H9 (cell line): ENCODE data around the gene SYNJ1. TPM values are rescaled to one million over a fixed set of nuclear protein-coding genes. Genes with fewer than 3 reads are reported as not detected.

Source experiments
- DNase-seq: peaks from one replicate; pipeline ENCODE4 v3.0.0-alpha.2; 2017
- H2AFZ ChIP-seq: one replicate; pipeline ENCODE4 v1.6.1; 2013; ENCODE audit warnings: mild to moderate bottlenecking, low read length, control low read depth, moderate library complexity
- H2AK5ac ChIP-seq: 2 replicates; pipeline ENCODE4 v1.6.1; 2013; ENCODE audit warnings: low read length, control low read depth, mixed read lengths; ENCODE audit not compliant: insufficient read length
- H2BK120ac ChIP-seq: one replicate; pipeline ENCODE4 v1.6.1; 2013; ENCODE audit warnings: low read depth, mild to moderate bottlenecking, low read length, control low read depth, inconsistent platforms; ENCODE audit not compliant: poor library complexity, severe bottlenecking
- H2BK12ac ChIP-seq: 2 replicates; pipeline ENCODE4 v1.6.1; 2013; ENCODE audit warnings: low read length, control low read depth, mixed read lengths, low read depth; ENCODE audit not compliant: insufficient read length
- H2BK15ac ChIP-seq: 2 replicates; pipeline ENCODE4 v1.6.1; 2013; ENCODE audit warnings: low read depth, low read length, control low read depth
- H2BK20ac ChIP-seq: one replicate; pipeline ENCODE4 v1.6.1; 2013; ENCODE audit warnings: low read depth, mild to moderate bottlenecking, low read length, control low read depth, inconsistent platforms; ENCODE audit not compliant: poor library complexity, severe bottlenecking
- H2BK5ac ChIP-seq: 2 replicates; pipeline ENCODE4 v1.6.1; 2013; ENCODE audit warnings: low read length, control low read depth, mixed read lengths; ENCODE audit not compliant: insufficient read length
- H3K14ac ChIP-seq: 2 replicates; pipeline ENCODE4 v1.6.1; 2013; ENCODE audit warnings: low read length, control low read depth; ENCODE audit not compliant: insufficient read depth
- H3K18ac ChIP-seq: 2 replicates; pipeline ENCODE4 v1.6.1; 2013; ENCODE audit warnings: low read depth, mild to moderate bottlenecking, mixed read lengths, low read length, control low read depth; ENCODE audit not compliant: insufficient read length
- H3K23ac ChIP-seq: 2 replicates; pipeline ENCODE4 v1.6.1; 2013; ENCODE audit warnings: low read length, control low read depth, mixed read lengths, low read depth; ENCODE audit not compliant: insufficient read length
- H3K23me2 ChIP-seq: 2 replicates; pipeline ENCODE4 v1.6.1; 2013; ENCODE audit warnings: low read depth, mild to moderate bottlenecking, mixed read lengths, low read length, control low read depth; ENCODE audit not compliant: insufficient read length, poor library complexity, severe bottlenecking
- H3K27ac ChIP-seq: 2 replicates; pipeline ENCODE4 v1.5.1; 2013; ENCODE audit warnings: low read length, control low read depth, mixed read lengths, low read depth; ENCODE audit not compliant: insufficient read length
- H3K27me3 ChIP-seq: 2 replicates; pipeline ENCODE4 v1.6.1; 2013; ENCODE audit warnings: low read length, control low read depth, inconsistent platforms; ENCODE audit not compliant: insufficient read depth
- H3K4ac ChIP-seq: 2 replicates; pipeline ENCODE4 v1.6.1; 2013; ENCODE audit warnings: low read depth, mild to moderate bottlenecking, control low read depth, inconsistent platforms, low read length, moderate library complexity
- H3K4me1 ChIP-seq: 2 replicates; pipeline ENCODE4 v1.6.1; 2013; ENCODE audit warnings: low read length, control low read depth, inconsistent platforms; ENCODE audit not compliant: insufficient read depth
- H3K4me2 ChIP-seq: 2 replicates; pipeline ENCODE4 v1.6.1; 2013; ENCODE audit warnings: low read length, control low read depth, mixed read lengths; ENCODE audit not compliant: insufficient read length, insufficient read depth
- H3K56ac ChIP-seq: 2 replicates; pipeline ENCODE4 v1.6.1; 2013; ENCODE audit warnings: low read depth, mild to moderate bottlenecking, mixed read lengths, low read length, control low read depth; ENCODE audit not compliant: insufficient read length
- H3K79me1 ChIP-seq: 2 replicates; pipeline ENCODE4 v1.6.1; 2013; ENCODE audit warnings: low read depth, mild to moderate bottlenecking, moderate library complexity, low read length, control low read depth, inconsistent platforms; ENCODE audit not compliant: insufficient read depth, poor library complexity, severe bottlenecking
- H3K79me2 ChIP-seq: 2 replicates; pipeline ENCODE4 v1.6.1; 2013; ENCODE audit warnings: low read length, control low read depth, inconsistent platforms; ENCODE audit not compliant: insufficient read depth
- H3K9ac ChIP-seq: 2 replicates; pipeline ENCODE4 v1.6.1; 2013; ENCODE audit warnings: low read length, control low read depth, mixed read lengths; ENCODE audit not compliant: insufficient read length; ENCODE audit errors: extremely low read depth
- H3K9me3 ChIP-seq: one replicate; pipeline ENCODE4 v1.6.1; 2013; ENCODE audit warnings: low read depth, low read length, inconsistent platforms; ENCODE audit not compliant: control insufficient read depth
- H3T11ph ChIP-seq: one replicate; pipeline ENCODE4 v1.6.1; 2013; ENCODE audit warnings: mild to moderate bottlenecking, low read length, control low read depth, inconsistent platforms
- H4K20me1 ChIP-seq: one replicate; pipeline ENCODE4 v1.6.1; 2013; ENCODE audit not compliant: control insufficient read depth, insufficient read length, insufficient read depth
- H4K5ac ChIP-seq: 2 replicates; pipeline ENCODE4 v1.6.1; 2013; ENCODE audit warnings: low read depth, mild to moderate bottlenecking, mixed read lengths, low read length, control low read depth; ENCODE audit not compliant: insufficient read length
- H4K8ac ChIP-seq: replicated peaks from 2 replicates; pipeline ENCODE4 v1.6.1; 2013; ENCODE audit warnings: low read length, control low read depth, mixed read lengths, low read depth; ENCODE audit not compliant: insufficient read length
- H4K91ac ChIP-seq: 2 replicates; pipeline ENCODE4 v1.6.1; 2013; ENCODE audit warnings: low read depth, mild to moderate bottlenecking, moderate library complexity, mixed read lengths, low read length, control low read depth; ENCODE audit not compliant: insufficient read length
- H3K27ac Mint-ChIP-seq, 3 experiments: 2 replicates in 2 of 3; 3 replicates in 1 of 3; pipeline ENCODE4 v1.8.0; 2020 to 2021; ENCODE audit warnings: mixed read lengths in 3 of 3, mild to moderate bottlenecking in 1 of 3, moderate library complexity in 1 of 3
- H3K27me3 Mint-ChIP-seq: 2 replicates; pipeline ENCODE4 v1.8.0; 2021; ENCODE audit warnings: low read depth, mild to moderate bottlenecking, moderate library complexity, mixed read lengths
- H3K36me3 Mint-ChIP-seq, 3 experiments: 2 replicates in 2 of 3; 3 replicates in 1 of 3; pipeline ENCODE4 v1.8.0; 2020 to 2021; ENCODE audit warnings: low read depth in 3 of 3, mixed read lengths in 3 of 3; ENCODE audit not compliant: insufficient read depth in 1 of 3
- H3K4me1 Mint-ChIP-seq, 2 experiments: 2 replicates each; pipeline ENCODE4 v1.8.0; 2020; ENCODE audit warnings: mixed read lengths in 2 of 2
- H3K4me3 Mint-ChIP-seq, 2 experiments: 2 replicates in 1 of 2; 3 replicates in 1 of 2; pipeline ENCODE4 v1.8.0; 2020 to 2021; ENCODE audit warnings: mild to moderate bottlenecking in 2 of 2, mixed read lengths in 2 of 2, moderate library complexity in 1 of 2
- H3K9me3 Mint-ChIP-seq, 2 experiments: 2 replicates in 1 of 2; 3 replicates in 1 of 2; pipeline ENCODE4 v1.8.0; 2020; ENCODE audit warnings: mild to moderate bottlenecking in 2 of 2, mixed read lengths in 2 of 2, moderate library complexity in 1 of 2
- CTCF ChIP-seq: fragments of 200-600 bp; sonication (generic); conservative IDR thresholded peaks from 3 replicates; pipeline ENCODE4 v1.8.0; 2021; ENCODE audit warnings: antibody characterized with exemption, mild to moderate bottlenecking
- WGBS: extraction: QIAGEN DNeasy Blood & Tissue Kit; methylation state at CpG from one replicate; pipeline ENCODE4 v1.1.7; 2013; ENCODE audit warnings: missing lambda C conversion rate, low lambda C conversion rate, mixed read lengths; ENCODE audit not compliant: insufficient read length; ENCODE audit errors: extremely low coverage; 5-methylcytosine and 5-hydroxymethylcytosine counted together
- total RNA-seq: library from RNA; stranded (reverse); gene quantifications from 2 replicates; pipeline ENCODE4 v1.2.1, GENCODE V29; 2021

Gene SYNJ1
- total RNA-seq, 1 experiment from 2014 or later, result 7.1 TPM

GRCh38 chr21:32728456-32728839 is 635 bp upstream of the SYNJ1 start:
- peak overlapping the region; percentile 78 for H3K4me2 ChIP-seq
- no peaks in the 10 kb centered on the region for H3K27me3 Mint-ChIP-seq
- H3K4me1 ChIP-seq, result no peaks in the 10 kb centered on the region
- peak overlapping the region; percentile 88 to 90 for H3K4me3 Mint-ChIP-seq
- no peak overlapping the region for H2AK5ac ChIP-seq
- no peak overlapping the region for H2AFZ ChIP-seq
- H2BK20ac ChIP-seq, result no peak overlapping the region
- peak overlapping the region in 2 of 3 experiments; percentile 70 to 73; a peak in 4 of 7 replicates for H3K27ac Mint-ChIP-seq
- H3T11ph ChIP-seq, result no peak overlapping the region
- H4K20me1 ChIP-seq, result no peaks in the 10 kb centered on the region
- no peak overlapping the region for H3K18ac ChIP-seq
- H3K79me1 ChIP-seq, result no peaks in the 10 kb centered on the region
- no peak for TF ChIP-seq CTCF
- H3K4ac ChIP-seq, result no peak overlapping the region
- peaks cover 10 to 11% of the 10 kb centered on the region in 2 experiments for H3K4me1 Mint-ChIP-seq
- H2BK120ac ChIP-seq, result no peak overlapping the region
- H2BK12ac ChIP-seq, result no peak overlapping the region
- H3K9me3 Mint-ChIP-seq, result no peaks in the 10 kb centered on the region
- H3K79me2 ChIP-seq, result no peaks in the 10 kb centered on the region
- H4K5ac ChIP-seq, result no peak overlapping the region
- WGBS, result no CpG with 5 or more reads among the region's 13 CpGs
- H2BK15ac ChIP-seq, result no peak overlapping the region
- H3K9ac ChIP-seq, result no peak overlapping the region
- no peak overlapping the region for H4K8ac ChIP-seq
- no peak overlapping the region for H3K14ac ChIP-seq
- H3K27me3 ChIP-seq, result no peaks in the 10 kb centered on the region
- no peak for DNase-seq
- H3K23ac ChIP-seq, result no peak overlapping the region
- H3K9me3 ChIP-seq, result no peaks in the 10 kb centered on the region
- H3K23me2 ChIP-seq, result peaks cover 6% of the 10 kb centered on the region
- H3K36me3 Mint-ChIP-seq, result peaks cover 3 to 4% (median 4%) of the 10 kb centered on the region in 3 experiments; a peak in 6 of 7 replicates
- H4K91ac ChIP-seq, result no peak overlapping the region
- H3K27ac ChIP-seq, result no peak overlapping the region
- H2BK5ac ChIP-seq, result no peak overlapping the region
- no peak overlapping the region for H3K56ac ChIP-seq
